Gastrocnemius medialis (tissue), 4 donors: ENCODE measurements around the gene UBE2V1. TPM values are rescaled to one million over a fixed set of nuclear protein-coding genes. Genes with fewer than 3 reads are reported as not detected.

Source experiments
- ATAC-seq, 2 donors: fragments of 150-250 bp; one replicate each; pipeline ENCODE4 v1.9.1; 2016
- DNase-seq, 2 donors: peaks; one replicate each; pipeline ENCODE4 v3.0.0-alpha.2; 2019
- H3K27ac ChIP-seq, 4 donors: fragments of 200-600 bp; sonication (generic); 1 replicate in 1 of 4; 2 replicates in 3 of 4; pipeline ENCODE4 v1.5.1; 2016 to 2018; ENCODE audit warnings: mild to moderate bottlenecking in 2 of 4, moderate library complexity in 1 of 4
- H3K27me3 ChIP-seq, 3 donors: fragments of 200-600 bp; sonication (generic) in 2 of 3; 1 replicate in 1 of 3; 2 replicates in 2 of 3; pipeline versions ENCODE4 v1.5.1 to v1.6.0; 2016 to 2019; ENCODE audit warnings: mild to moderate bottlenecking in 1 of 3, moderate library complexity in 1 of 3
- H3K36me3 ChIP-seq, 2 donors: fragments of 200-600 bp; sonication (generic) in 1 of 2; one replicate each; pipeline ENCODE4 v1.5.1; 2017 to 2018
- H3K4me1 ChIP-seq, 2 donors: fragments of 200-600 bp; sonication (generic) in 1 of 2; one replicate each; pipeline ENCODE4 v1.5.1; 2016 to 2017; ENCODE audit warnings: mild to moderate bottlenecking in 2 of 2
- H3K4me3 ChIP-seq, 4 donors: fragments of 200-600 bp; sonication (generic) in 3 of 4; 1 replicate in 1 of 4; 2 replicates in 3 of 4; pipeline ENCODE4 v1.5.1; 2016 to 2019; ENCODE audit warnings: mild to moderate bottlenecking in 2 of 4
- H3K9me3 ChIP-seq, 3 donors: fragments of 200-600 bp; sonication (generic) in 2 of 3; 1 replicate in 1 of 3; 2 replicates in 2 of 3; pipeline ENCODE4 v1.5.1; 2016 to 2019
- POLR2A ChIP-seq, 2 donors: fragments of 450-650 bp; IDR thresholded peaks; one replicate each; pipeline ENCODE4 v1.6.1; 2017; ENCODE audit warnings: antibody characterized with exemption in 2 of 2, mild to moderate bottlenecking in 2 of 2, moderate library complexity in 2 of 2
- in situ Hi-C, 4 donors: fragments of 200-750 bp; cut with MboI; loops; one replicate each; pipeline versions ENCODE4 v1.15.0 to v1.8.0; 2017; ENCODE audit warnings: low sequenced_read_pairs in 4 of 4
- intact Hi-C: fragments of 100-400 bp; cut with DNase I; formaldehyde crosslinking; loops from one replicate; pipeline ENCODE4 v1.15.1; 2023; ENCODE audit warnings: low total_unique reads
- total RNA-seq, 4 donors: library from RNA; depleted of rRNA; stranded (reverse); fragments of >200 nt; gene quantifications; one replicate each; pipeline versions ENCODE4 v1.1.0 to v1.2.3, GENCODE V29; 2016
- TF ChIP-seq, protein P1 (sequence below), 5 experiments: fragments of 450-650 bp in 3 of 5; fragments of 200-600 bp in 2 of 5; sonication (generic) in 2 of 5; IDR thresholded peaks in 4 of 5; conservative IDR thresholded peaks in 1 of 5; 1 replicate in 4 of 5; 2 replicates in 1 of 5; pipeline ENCODE4 v1.5.1; 2016 to 2019; ENCODE audit warnings: antibody characterized with exemption in 5 of 5, mild to moderate bottlenecking in 3 of 5, moderate library complexity in 3 of 5

UBE2V1 gene
- total RNA-seq, 4 donors from 2014 or later: 37.6 to 58.5 (median 46.9) TPM

DNA sequence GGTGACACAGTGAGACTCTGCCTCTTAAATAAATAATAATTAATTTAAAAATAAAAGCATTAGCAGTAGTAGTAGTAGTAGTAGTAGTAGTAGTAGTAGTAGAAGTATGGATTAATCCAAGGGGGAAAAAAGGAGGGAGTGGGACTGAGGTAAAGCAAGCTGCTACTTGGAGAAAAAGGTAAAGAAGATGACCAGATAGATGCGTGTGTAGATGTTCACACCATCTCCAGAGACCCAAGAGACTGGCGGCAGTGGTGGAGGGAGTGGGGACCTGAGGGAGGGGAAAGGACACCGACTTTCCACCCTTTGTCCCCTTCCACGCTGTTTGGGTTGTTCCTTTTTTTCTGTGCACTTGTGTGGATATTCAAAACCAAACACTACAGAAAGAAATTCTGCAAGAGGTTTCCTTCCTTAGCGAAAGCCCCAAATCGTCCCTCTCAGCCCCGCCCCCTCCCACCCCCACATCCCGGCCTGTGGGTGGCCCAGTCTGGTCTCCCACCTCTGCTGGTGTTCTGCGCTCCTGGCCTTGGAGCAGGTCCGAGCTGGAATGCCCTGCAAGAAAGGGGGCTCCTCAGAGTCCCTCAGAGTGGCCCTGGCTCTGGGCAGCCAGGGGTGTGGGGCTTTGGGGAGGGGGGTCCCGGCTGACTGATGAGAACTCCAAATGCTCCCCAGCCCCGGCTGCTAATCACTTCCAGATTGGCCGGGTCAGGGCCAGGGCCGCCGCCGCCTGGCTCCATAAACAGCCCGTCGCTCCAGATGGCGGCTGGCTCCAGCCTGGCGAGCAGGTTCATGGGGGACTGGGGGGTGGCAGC is 60.2 kb downstream of the UBE2V1 start:
- H3K4me3 ChIP-seq: no peak overlapping the region
- DNase-seq (no peak), ATAC-seq (no peak)
- no peak for TF ChIP-seq POLR2A (IDR thresholded peaks at IDR 0.05)
- TF ChIP-seq, protein P1, sequence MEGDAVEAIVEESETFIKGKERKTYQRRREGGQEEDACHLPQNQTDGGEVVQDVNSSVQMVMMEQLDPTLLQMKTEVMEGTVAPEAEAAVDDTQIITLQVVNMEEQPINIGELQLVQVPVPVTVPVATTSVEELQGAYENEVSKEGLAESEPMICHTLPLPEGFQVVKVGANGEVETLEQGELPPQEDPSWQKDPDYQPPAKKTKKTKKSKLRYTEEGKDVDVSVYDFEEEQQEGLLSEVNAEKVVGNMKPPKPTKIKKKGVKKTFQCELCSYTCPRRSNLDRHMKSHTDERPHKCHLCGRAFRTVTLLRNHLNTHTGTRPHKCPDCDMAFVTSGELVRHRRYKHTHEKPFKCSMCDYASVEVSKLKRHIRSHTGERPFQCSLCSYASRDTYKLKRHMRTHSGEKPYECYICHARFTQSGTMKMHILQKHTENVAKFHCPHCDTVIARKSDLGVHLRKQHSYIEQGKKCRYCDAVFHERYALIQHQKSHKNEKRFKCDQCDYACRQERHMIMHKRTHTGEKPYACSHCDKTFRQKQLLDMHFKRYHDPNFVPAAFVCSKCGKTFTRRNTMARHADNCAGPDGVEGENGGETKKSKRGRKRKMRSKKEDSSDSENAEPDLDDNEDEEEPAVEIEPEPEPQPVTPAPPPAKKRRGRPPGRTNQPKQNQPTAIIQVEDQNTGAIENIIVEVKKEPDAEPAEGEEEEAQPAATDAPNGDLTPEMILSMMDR (IDR thresholded peaks at IDR 0.05 in 4 of 5, conservative IDR thresholded peaks at IDR 0.05 in 1 of 5): no peak
- peaks cover 6 to 10% of the 10 kb centered on the region in 2 donors for H3K4me1 ChIP-seq
- H3K27ac ChIP-seq: no peak overlapping the region
- in situ Hi-C loops (loop anchor here in 1 of 4 donors (10.0 kb wide), 1 partner anchor 58 kb away; no protein-coding TSS in a partner anchor), intact Hi-C loops (no loop called here)
- no peaks in the 10 kb centered on the region for H3K27me3 ChIP-seq
- H3K36me3 ChIP-seq: no peaks in the 10 kb centered on the region
- no peaks in the 10 kb centered on the region for H3K9me3 ChIP-seq

DNA sequence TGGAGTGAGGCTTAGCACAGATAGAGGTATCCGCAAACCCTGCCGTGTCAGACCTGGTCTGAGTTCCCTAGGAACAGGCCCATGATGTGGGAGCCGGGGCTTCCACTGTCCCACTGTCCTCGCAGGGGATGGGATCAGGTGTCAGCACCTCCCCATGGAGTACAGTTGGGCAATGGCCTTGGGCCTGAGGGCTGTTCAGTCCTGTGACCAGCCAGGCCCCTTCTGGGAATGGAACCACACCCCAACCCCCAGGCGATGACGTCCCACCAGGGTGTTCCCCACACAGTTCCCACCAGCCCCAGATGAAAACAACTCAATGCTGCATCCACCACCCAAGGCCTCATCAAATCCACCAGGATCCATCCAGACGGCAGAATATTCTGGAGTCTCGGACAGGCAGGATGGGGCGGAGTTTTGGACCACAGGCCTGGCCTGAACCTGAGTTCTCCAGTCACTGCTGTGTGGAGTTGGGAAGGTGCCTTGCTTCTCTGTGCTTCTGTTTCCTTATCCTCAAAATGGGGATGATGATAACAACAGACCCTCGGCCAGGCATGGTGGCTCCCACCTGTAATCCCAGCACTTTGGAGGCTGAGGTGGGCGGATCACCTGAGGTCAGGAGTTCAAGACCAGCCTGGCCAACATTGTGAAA is 62.2 kb downstream of the UBE2V1 start:
- H3K9me3 ChIP-seq: no peaks in the 10 kb centered on the region
- H3K4me3 ChIP-seq: no peak overlapping the region
- in situ Hi-C loops (loop anchor here in 1 of 4 donors (10.0 kb wide), 1 partner anchor 56 kb away; no protein-coding TSS in a partner anchor), intact Hi-C loops (no loop called here)
- H3K36me3 ChIP-seq: no peaks in the 10 kb centered on the region
- TF ChIP-seq, protein P1 (IDR thresholded peaks at IDR 0.05 in 4 of 5, conservative IDR thresholded peaks at IDR 0.05 in 1 of 5): no peak
- TF ChIP-seq POLR2A (IDR thresholded peaks at IDR 0.05): no peak
- peaks cover 14 to 28% of the 10 kb centered on the region in 2 donors for H3K4me1 ChIP-seq
- H3K27ac ChIP-seq: no peak overlapping the region
- no peak for DNase-seq
- H3K27me3 ChIP-seq: no peaks in the 10 kb centered on the region
- ATAC-seq: no peak

DNA sequence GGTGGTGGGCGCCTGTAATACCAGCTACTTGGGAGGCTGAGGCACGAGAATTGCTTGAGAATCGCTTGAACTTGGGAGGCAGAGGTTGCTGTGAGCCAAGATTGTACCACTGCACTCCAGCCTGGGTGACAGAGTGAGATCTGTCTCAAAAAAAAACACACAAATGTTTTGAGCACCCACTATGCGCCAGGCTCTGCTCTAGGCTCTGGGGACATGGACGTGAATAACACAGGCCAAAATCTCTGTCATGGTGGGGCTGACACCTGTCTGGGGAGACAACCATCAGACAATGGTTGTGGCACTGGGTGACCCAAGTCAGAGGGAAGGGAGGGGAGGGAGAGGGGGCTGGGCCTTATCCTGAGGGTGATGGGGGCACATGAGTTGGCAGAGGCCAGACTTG is 62.7 kb downstream of the UBE2V1 start:
- TF ChIP-seq, protein P1 (IDR thresholded peaks at IDR 0.05 in 4 of 5, conservative IDR thresholded peaks at IDR 0.05 in 1 of 5): no peak
- no peak for TF ChIP-seq POLR2A (IDR thresholded peaks at IDR 0.05)
- H3K27ac ChIP-seq: no peak overlapping the region
- H3K4me3 ChIP-seq: no peak overlapping the region
- ATAC-seq (no peak), DNase-seq (no peak)
- peaks cover 13 to 24% of the 10 kb centered on the region in 2 donors for H3K4me1 ChIP-seq
- in situ Hi-C loops (loop anchor here in 1 of 4 donors (10.0 kb wide), 1 partner anchor 55 kb away; no protein-coding TSS in a partner anchor), intact Hi-C loops (no loop called here)
- no peaks in the 10 kb centered on the region for H3K27me3 ChIP-seq
- H3K36me3 ChIP-seq: no peaks in the 10 kb centered on the region
- H3K9me3 ChIP-seq: no peaks in the 10 kb centered on the region

DNA sequence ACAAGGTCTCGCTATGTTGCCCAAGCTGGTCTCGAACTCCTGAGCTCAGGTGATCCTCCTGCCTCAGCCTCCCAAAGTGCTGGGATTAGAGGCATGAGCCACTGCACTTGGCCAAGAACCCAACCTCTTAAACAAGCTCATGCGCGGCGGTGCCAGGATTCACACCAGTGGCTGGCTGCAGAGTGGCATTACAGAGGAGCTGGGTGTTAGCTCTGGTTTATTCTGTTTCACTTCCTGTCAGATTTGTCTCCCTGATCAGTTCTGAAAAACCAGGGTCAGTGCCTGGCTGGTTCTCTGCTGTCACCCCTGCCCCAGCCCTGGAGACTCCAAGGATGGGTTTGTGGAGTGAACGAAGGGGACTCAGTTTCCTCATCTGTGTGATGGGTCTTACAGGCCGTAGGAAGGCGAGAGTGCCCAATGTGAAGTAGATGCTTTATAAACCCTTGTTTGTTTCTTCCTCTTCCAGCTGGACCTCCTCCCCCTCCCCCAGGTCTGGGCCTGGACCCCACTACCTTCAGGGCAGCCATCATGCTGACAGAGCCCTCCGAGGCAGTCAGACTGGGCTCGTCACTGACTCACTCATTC is 63.4 kb downstream of the UBE2V1 start:
- H3K4me1 ChIP-seq: peaks cover 8 to 20% of the 10 kb centered on the region in 2 donors
- no peak for TF ChIP-seq POLR2A (IDR thresholded peaks at IDR 0.05)
- TF ChIP-seq, protein P1 (IDR thresholded peaks at IDR 0.05 in 4 of 5, conservative IDR thresholded peaks at IDR 0.05 in 1 of 5): no peak
- no peak overlapping the region for H3K4me3 ChIP-seq
- in situ Hi-C loops: loop anchor here in 1 of 4 donors (10.0 kb wide), 1 partner anchor 55 kb away; no protein-coding TSS in a partner anchor
- H3K27me3 ChIP-seq: no peaks in the 10 kb centered on the region
- intact Hi-C loops: no loop called here
- H3K27ac ChIP-seq: no peak overlapping the region
- ATAC-seq: no peak
- H3K36me3 ChIP-seq: no peaks in the 10 kb centered on the region
- H3K9me3 ChIP-seq: no peaks in the 10 kb centered on the region
- DNase-seq: no peak
